Measurements from ENCODE around the gene CNOT3.
A peak's percentile ranks its signal among the peaks of the same experiment; 100 is the strongest.

CNOT3 gene

GRCh38 chr19:54114340-54115108, 23.0 kb upstream of the CNOT3 start:
- peak overlapping the region; percentile 82 for H3K4me2 ChIP-seq (ENCODE audit: low read length)
- no peak overlapping the region for H2BK5ac ChIP-seq (ENCODE audit: low read length)
- H4K8ac ChIP-seq (ENCODE audit: low read depth, low read length): no peak overlapping the region
- H2BK120ac ChIP-seq (ENCODE audit: low read depth, low read length): no peak overlapping the region
- H3K79me1 ChIP-seq (ENCODE audit: low read length): peaks cover 10% of the 10 kb centered on the region
- H3K23ac ChIP-seq (ENCODE audit: low read length): peak overlapping the region; percentile 59
- no peak overlapping the region for H3K27ac ChIP-seq (ENCODE audit: low read depth, low read length)
- peak overlapping the region; percentile 87 for H3K9ac ChIP-seq (ENCODE audit: low read length)
- H3K36me3 ChIP-seq (ENCODE audit: control insufficient read depth, insufficient read depth, low read length): peaks cover 3% of the 10 kb centered on the region
- H3K79me2 ChIP-seq (ENCODE audit: control insufficient read depth, insufficient read depth, low read length): peaks cover 8% of the 10 kb centered on the region
- H3K18ac ChIP-seq (ENCODE audit: low read length): no peak overlapping the region
- H3K56ac ChIP-seq (ENCODE audit: low read length): peak overlapping the region; percentile 90
- H3K4me3 ChIP-seq (ENCODE audit: low read length): peak overlapping the region; percentile 61
- no peaks in the 10 kb centered on the region for H3K27me3 ChIP-seq (ENCODE audit: insufficient read depth, low read length, poor library complexity)
- no peak for DNase-seq
- no peak overlapping the region for H4K5ac ChIP-seq (ENCODE audit: low read length)
- H3K4me1 ChIP-seq (ENCODE audit: control insufficient read depth, low read depth, low read length): no peaks in the 10 kb centered on the region
- peak overlapping the region; percentile 39 for H3K4ac ChIP-seq (ENCODE audit: low read depth, low read length)
- no peak overlapping the region for H2BK15ac ChIP-seq (replicated peaks; ENCODE audit: low read depth)
- no peak overlapping the region for H2AK5ac ChIP-seq (ENCODE audit: low read length)
- no CpG with 5 or more reads among the region's 28 CpGs for WGBS (ENCODE audit: extremely low coverage, insufficient coverage, low lambda C conversion rate)

- WGBS (ENCODE audit: extremely low coverage, insufficient coverage, low lambda C conversion rate): no CpG with 5 or more reads among the region's 60 CpGs
- no peaks in the 10 kb centered on the region for H3K4me1 ChIP-seq (ENCODE audit: control insufficient read depth, low read depth, low read length)
- H3K4me3 ChIP-seq (ENCODE audit: low read length): peak within 1 kb of the TSS; percentile 90
- H4K8ac ChIP-seq (ENCODE audit: low read depth, low read length): no peak within 1 kb of the TSS
- no peak within 1 kb of the TSS for H2BK120ac ChIP-seq (ENCODE audit: low read depth, low read length)
- H2BK5ac ChIP-seq (ENCODE audit: low read length): peak within 1 kb of the TSS; percentile 53
- no peak within 1 kb of the TSS for H4K5ac ChIP-seq (ENCODE audit: low read length)
- peak within 1 kb of the TSS; percentile 59 for H3K23ac ChIP-seq (ENCODE audit: low read length)
- peak within 1 kb of the TSS; percentile 87 for H3K9ac ChIP-seq (ENCODE audit: low read length)
- no peak within 1 kb of the TSS for H3K27ac ChIP-seq (ENCODE audit: low read depth, low read length)
- H3K79me1 ChIP-seq (ENCODE audit: low read length): peaks cover 10% of the 10 kb centered on the region
- no peak within 1 kb of the TSS for H2AK5ac ChIP-seq (ENCODE audit: low read length)
- H3K79me2 ChIP-seq (ENCODE audit: control insufficient read depth, insufficient read depth, low read length): peaks cover 8% of the 10 kb centered on the region
- peak within 1 kb of the TSS; percentile 90 for H3K56ac ChIP-seq (ENCODE audit: low read length)
- peaks cover 5% of the 10 kb centered on the region for H3K36me3 ChIP-seq (ENCODE audit: control insufficient read depth, insufficient read depth, low read length)
- peak; percentile 99 for DNase-seq
- peak within 1 kb of the TSS; percentile 82 for H3K4me2 ChIP-seq (ENCODE audit: low read length)
- no peak within 1 kb of the TSS for H3K18ac ChIP-seq (ENCODE audit: low read length)
- H3K27me3 ChIP-seq (ENCODE audit: insufficient read depth, low read length, poor library complexity): no peaks in the 10 kb centered on the region
- H2BK15ac ChIP-seq (replicated peaks; ENCODE audit: low read depth): no peak within 1 kb of the TSS
- peak within 1 kb of the TSS; percentile 39 for H3K4ac ChIP-seq (ENCODE audit: low read depth, low read length)
Measured at GRCh38 chr19:54115109-54116063, 22.2 kb upstream of the CNOT3 start, which contains the start of the genes PRPF31 and TFPT. PRPF31 (plus strand) TSS chr19:54115754; CDS start chr19:54118279, 2,525 bp downstream. TFPT (minus strand) TSS chr19:54115657; CDS start chr19:54115269, 388 bp downstream.

GRCh38 chr19:54121259-54121658, 16.3 kb upstream of the CNOT3 start:
- H3K79me1 ChIP-seq (ENCODE audit: low read length): peaks cover 10% of the 10 kb centered on the region
- H3K4ac ChIP-seq (ENCODE audit: low read depth, low read length): no peak overlapping the region
- no peaks in the 10 kb centered on the region for H3K4me1 ChIP-seq (ENCODE audit: control insufficient read depth, low read depth, low read length)
- H3K23ac ChIP-seq (ENCODE audit: low read length): no peak overlapping the region
- H3K27ac ChIP-seq (ENCODE audit: low read depth, low read length): no peak overlapping the region
- no peak overlapping the region for H4K5ac ChIP-seq (ENCODE audit: low read length)
- no peak overlapping the region for H3K4me3 ChIP-seq (ENCODE audit: low read length)
- no peak overlapping the region for H2AK5ac ChIP-seq (ENCODE audit: low read length)
- no peak overlapping the region for H3K56ac ChIP-seq (ENCODE audit: low read length)
- peaks cover 8% of the 10 kb centered on the region for H3K79me2 ChIP-seq (ENCODE audit: control insufficient read depth, insufficient read depth, low read length)
- no peak overlapping the region for H3K18ac ChIP-seq (ENCODE audit: low read length)
- no peak overlapping the region for H3K9ac ChIP-seq (ENCODE audit: low read length)
- H3K27me3 ChIP-seq (ENCODE audit: insufficient read depth, low read length, poor library complexity): no peaks in the 10 kb centered on the region
- H2BK15ac ChIP-seq (replicated peaks; ENCODE audit: low read depth): no peak overlapping the region
- WGBS (ENCODE audit: extremely low coverage, insufficient coverage, low lambda C conversion rate): no CpG with 5 or more reads among the region's 10 CpGs
- H2BK120ac ChIP-seq (ENCODE audit: low read depth, low read length): no peak overlapping the region
- H3K4me2 ChIP-seq (ENCODE audit: low read length): no peak overlapping the region
- no peak overlapping the region for H2BK5ac ChIP-seq (ENCODE audit: low read length)
- peaks cover 12% of the 10 kb centered on the region for H3K36me3 ChIP-seq (ENCODE audit: control insufficient read depth, insufficient read depth, low read length)
- no peak for DNase-seq
- H4K8ac ChIP-seq (ENCODE audit: low read depth, low read length): no peak overlapping the region

- Histone ChIP-seq H4K5ac (ENCODE audit: low read length) (no peak overlapping the region), H3K4me2 (ENCODE audit: low read length) (no peak overlapping the region), H3K23ac (ENCODE audit: low read length) (no peak overlapping the region), H3K4me1 (ENCODE audit: control insufficient read depth, low read depth, low read length) (no peaks in the 10 kb centered on the region), H3K4ac (ENCODE audit: low read depth, low read length) (no peak overlapping the region), H3K27me3 (ENCODE audit: insufficient read depth, low read length, poor library complexity) (no peaks in the 10 kb centered on the region), H2BK15ac (replicated peaks; ENCODE audit: low read depth) (no peak overlapping the region), H3K9ac (ENCODE audit: low read length) (no peak overlapping the region), H2BK120ac (ENCODE audit: low read depth, low read length) (no peak overlapping the region), H2BK5ac (ENCODE audit: low read length) (no peak overlapping the region), H3K18ac (ENCODE audit: low read length) (no peak overlapping the region), H3K4me3 (ENCODE audit: low read length) (no peak overlapping the region), H3K36me3 (ENCODE audit: control insufficient read depth, insufficient read depth, low read length) (peaks cover 13% of the 10 kb centered on the region), H3K56ac (ENCODE audit: low read length) (no peak overlapping the region), H4K8ac (ENCODE audit: low read depth, low read length) (no peak overlapping the region), H2AK5ac (ENCODE audit: low read length) (no peak overlapping the region), H3K27ac (ENCODE audit: low read depth, low read length) (no peak overlapping the region), H3K79me1 (ENCODE audit: low read length) (no peaks in the 10 kb centered on the region), H3K79me2 (ENCODE audit: control insufficient read depth, insufficient read depth, low read length) (no peaks in the 10 kb centered on the region)
- WGBS (ENCODE audit: extremely low coverage, insufficient coverage, low lambda C conversion rate): no CpG with 5 or more reads among the region's 17 CpGs
- no peak for DNase-seq
Measured at GRCh38 chr19:54123682-54124081, 13.9 kb upstream of the CNOT3 start.

GRCh38 chr19:54124393-54124792, 13.2 kb upstream of the CNOT3 start:
- Histone ChIP-seq H3K18ac (ENCODE audit: low read length) (no peak overlapping the region), H3K4me2 (ENCODE audit: low read length) (no peak overlapping the region), H2BK5ac (ENCODE audit: low read length) (no peak overlapping the region), H3K79me1 (ENCODE audit: low read length) (no peaks in the 10 kb centered on the region), H3K23ac (ENCODE audit: low read length) (no peak overlapping the region), H3K4me3 (ENCODE audit: low read length) (no peak overlapping the region), H3K27me3 (ENCODE audit: insufficient read depth, low read length, poor library complexity) (no peaks in the 10 kb centered on the region), H4K8ac (ENCODE audit: low read depth, low read length) (no peak overlapping the region), H3K36me3 (ENCODE audit: control insufficient read depth, insufficient read depth, low read length) (peaks cover 16% of the 10 kb centered on the region), H2AK5ac (ENCODE audit: low read length) (no peak overlapping the region), H4K5ac (ENCODE audit: low read length) (no peak overlapping the region), H3K4me1 (ENCODE audit: control insufficient read depth, low read depth, low read length) (no peaks in the 10 kb centered on the region), H2BK15ac (replicated peaks; ENCODE audit: low read depth) (no peak overlapping the region), H3K56ac (ENCODE audit: low read length) (no peak overlapping the region), H3K4ac (ENCODE audit: low read depth, low read length) (no peak overlapping the region), H2BK120ac (ENCODE audit: low read depth, low read length) (no peak overlapping the region), H3K79me2 (ENCODE audit: control insufficient read depth, insufficient read depth, low read length) (no peaks in the 10 kb centered on the region), H3K9ac (ENCODE audit: low read length) (no peak overlapping the region), H3K27ac (ENCODE audit: low read depth, low read length) (no peak overlapping the region)
- DNase-seq: no peak
- no CpG with 5 or more reads among the region's 19 CpGs for WGBS (ENCODE audit: extremely low coverage, insufficient coverage, low lambda C conversion rate)
